ENCODE measurements around the gene MAGI2. TPM values are rescaled to one million over a fixed set of nuclear protein-coding genes. Genes with fewer than 3 reads are reported as not detected.

The MAGI2 gene
- total RNA-seq, 2 experiments from 2014 or later = 0.05 to 0.12 TPM

- Mint-ChIP-seq H3K4me3 (no peak overlapping the region), H3K27me3 (no peaks in the 10 kb centered on the region), H3K27ac (no peak overlapping the region), H3K36me3 (ENCODE audit: low read depth) (no peaks in the 10 kb centered on the region), H3K9me3 (ENCODE audit: low read depth) (no peaks in the 10 kb centered on the region), H3K4me1 (no peaks in the 10 kb centered on the region)
- ChIA-PET POLR2A (no interaction called here), CTCF (no interaction called here)
- no peak for ATAC-seq
- intact Hi-C loops (cut with DNase I, micrococcal nuclease) = no loop called here
- DNase-seq = no peak
Measured at GRCh38 chr7:79221211-79221610, 232.3 kb downstream of the MAGI2 start.

- ChIA-PET CTCF (no interaction called here), POLR2A (no interaction called here)
- ATAC-seq = no peak
- H3K27me3 Mint-ChIP-seq = no peaks in the 10 kb centered on the region
- no peak for DNase-seq
- no peaks in the 10 kb centered on the region for H3K9me3 Mint-ChIP-seq (ENCODE audit: low read depth)
- no peak overlapping the region for H3K27ac Mint-ChIP-seq
- no peaks in the 10 kb centered on the region for H3K4me1 Mint-ChIP-seq
- no peak overlapping the region for H3K4me3 Mint-ChIP-seq
- H3K36me3 Mint-ChIP-seq (ENCODE audit: low read depth) = no peaks in the 10 kb centered on the region
- intact Hi-C loops (cut with DNase I, micrococcal nuclease) = no loop called here
Measured at GRCh38 chr7:79217976-79218626, 235.4 kb downstream of the MAGI2 start.

- POLR2A ChIA-PET = no interaction called here
- no peak overlapping the region for H3K27ac Mint-ChIP-seq
- H3K36me3 Mint-ChIP-seq (ENCODE audit: low read depth) = no peaks in the 10 kb centered on the region
- intact Hi-C loops (cut with DNase I, micrococcal nuclease) = no loop called here
- no peaks in the 10 kb centered on the region for H3K4me1 Mint-ChIP-seq
- ATAC-seq = no peak
- H3K9me3 Mint-ChIP-seq (ENCODE audit: low read depth) = no peaks in the 10 kb centered on the region
- no peaks in the 10 kb centered on the region for H3K27me3 Mint-ChIP-seq
- DNase-seq = no peak
- CTCF ChIA-PET = no interaction called here
- no peak overlapping the region for H3K4me3 Mint-ChIP-seq
Measured at GRCh38 chr7:79217468-79217867, 236.0 kb downstream of the MAGI2 start.

GRCh38 chr7:79216236-79216635 is 237.2 kb downstream of the MAGI2 start:
- Mint-ChIP-seq H3K4me3 (no peak overlapping the region), H3K27me3 (no peaks in the 10 kb centered on the region), H3K4me1 (no peaks in the 10 kb centered on the region), H3K9me3 (ENCODE audit: low read depth) (no peaks in the 10 kb centered on the region), H3K27ac (no peak overlapping the region), H3K36me3 (ENCODE audit: low read depth) (no peaks in the 10 kb centered on the region)
- ChIA-PET POLR2A (no interaction called here), CTCF (no interaction called here)
- ATAC-seq (no peak), DNase-seq (no peak)
- intact Hi-C loops (cut with DNase I, micrococcal nuclease) = no loop called here

GRCh38 chr7:79212334-79212733 is 241.1 kb downstream of the MAGI2 start:
- ChIA-PET POLR2A (no interaction called here), CTCF (no interaction called here)
- H3K9me3 Mint-ChIP-seq (ENCODE audit: low read depth) = no peaks in the 10 kb centered on the region
- DNase-seq = no peak
- no peak overlapping the region for H3K4me3 Mint-ChIP-seq
- no peaks in the 10 kb centered on the region for H3K4me1 Mint-ChIP-seq
- no peak for ATAC-seq
- intact Hi-C loops (cut with DNase I, micrococcal nuclease) = no loop called here
- H3K27me3 Mint-ChIP-seq = no peaks in the 10 kb centered on the region
- H3K36me3 Mint-ChIP-seq (ENCODE audit: low read depth) = no peaks in the 10 kb centered on the region
- H3K27ac Mint-ChIP-seq = no peak overlapping the region

- POLR2A ChIA-PET = no interaction called here
- DNase-seq (no peak), ATAC-seq (no peak)
- intact Hi-C loops (cut with DNase I, micrococcal nuclease) = no loop called here
- Mint-ChIP-seq H3K4me3 (no peak overlapping the region), H3K36me3 (ENCODE audit: low read depth) (no peaks in the 10 kb centered on the region), H3K27me3 (no peaks in the 10 kb centered on the region), H3K27ac (no peak overlapping the region), H3K9me3 (ENCODE audit: low read depth) (no peaks in the 10 kb centered on the region), H3K4me1 (no peaks in the 10 kb centered on the region)
- CTCF ChIA-PET = no interaction called here
Measured at GRCh38 chr7:79211724-79212123, 241.7 kb downstream of the MAGI2 start.

GRCh38 chr7:79199961-79200360 is 253.5 kb downstream of the MAGI2 start:
- ATAC-seq (no peak), DNase-seq (no peak)
- intact Hi-C loops (cut with DNase I, micrococcal nuclease) = no loop called here
- POLR2A ChIA-PET = no interaction called here
- no peaks in the 10 kb centered on the region for H3K4me1 Mint-ChIP-seq
- H3K27me3 Mint-ChIP-seq = no peaks in the 10 kb centered on the region
- CTCF ChIA-PET = interaction anchor here (0.6 to 0.7 kb wide), 2 partner anchors 108 to 1147 kb away, joined by 3 to 4 read pairs; no protein-coding TSS in a partner anchor
- peaks cover 3% of the 10 kb centered on the region for H3K9me3 Mint-ChIP-seq (ENCODE audit: low read depth)
- no peaks in the 10 kb centered on the region for H3K36me3 Mint-ChIP-seq (ENCODE audit: low read depth)
- no peak overlapping the region for H3K4me3 Mint-ChIP-seq
- no peak overlapping the region for H3K27ac Mint-ChIP-seq

GRCh38 chr7:79199266-79199665 is 254.2 kb downstream of the MAGI2 start:
- H3K4me3 Mint-ChIP-seq = no peak overlapping the region
- intact Hi-C loops (cut with DNase I, micrococcal nuclease) = no loop called here
- no peaks in the 10 kb centered on the region for H3K27me3 Mint-ChIP-seq
- ChIA-PET POLR2A (no interaction called here), CTCF (no interaction called here)
- H3K9me3 Mint-ChIP-seq (ENCODE audit: low read depth) = no peaks in the 10 kb centered on the region
- H3K27ac Mint-ChIP-seq = no peak overlapping the region
- no peak for ATAC-seq
- H3K4me1 Mint-ChIP-seq = no peaks in the 10 kb centered on the region
- no peak for DNase-seq
- no peaks in the 10 kb centered on the region for H3K36me3 Mint-ChIP-seq (ENCODE audit: low read depth)

- CTCF ChIA-PET = no interaction called here
- DNase-seq (no peak), ATAC-seq (no peak)
- Mint-ChIP-seq H3K9me3 (ENCODE audit: low read depth) (peaks cover 4% of the 10 kb centered on the region), H3K27ac (no peak overlapping the region), H3K4me1 (no peaks in the 10 kb centered on the region), H3K36me3 (ENCODE audit: low read depth) (no peaks in the 10 kb centered on the region), H3K4me3 (no peak overlapping the region), H3K27me3 (no peaks in the 10 kb centered on the region)
- intact Hi-C loops (cut with DNase I, micrococcal nuclease) = no loop called here
- POLR2A ChIA-PET = no interaction called here
Measured at GRCh38 chr7:79185605-79186004, 267.9 kb downstream of the MAGI2 start.

GRCh38 chr7:79182283-79182682 is 271.2 kb downstream of the MAGI2 start:
- Mint-ChIP-seq H3K9me3 (ENCODE audit: low read depth) (no peaks in the 10 kb centered on the region), H3K4me1 (no peaks in the 10 kb centered on the region), H3K4me3 (no peak overlapping the region), H3K27me3 (peaks cover 2% of the 10 kb centered on the region), H3K27ac (no peak overlapping the region), H3K36me3 (ENCODE audit: low read depth) (no peaks in the 10 kb centered on the region)
- intact Hi-C loops (cut with DNase I, micrococcal nuclease) = no loop called here
- ChIA-PET CTCF (no interaction called here), POLR2A (no interaction called here)
- ATAC-seq (no peak), DNase-seq (no peak)

- no peak overlapping the region for H3K4me3 Mint-ChIP-seq
- intact Hi-C loops (cut with DNase I, micrococcal nuclease) = no loop called here
- CTCF ChIA-PET = no interaction called here
- no peak overlapping the region for H3K27ac Mint-ChIP-seq
- no peak for ATAC-seq
- no peak for DNase-seq
- no peaks in the 10 kb centered on the region for H3K9me3 Mint-ChIP-seq (ENCODE audit: low read depth)
- no peaks in the 10 kb centered on the region for H3K36me3 Mint-ChIP-seq (ENCODE audit: low read depth)
- POLR2A ChIA-PET = no interaction called here
- H3K4me1 Mint-ChIP-seq = no peaks in the 10 kb centered on the region
- H3K27me3 Mint-ChIP-seq = peaks cover 2% of the 10 kb centered on the region
Measured at GRCh38 chr7:79180533-79180932, 272.9 kb downstream of the MAGI2 start.

GRCh38 chr7:79176859-79177477 is 276.5 kb downstream of the MAGI2 start:
- Mint-ChIP-seq H3K36me3 (ENCODE audit: low read depth) (no peaks in the 10 kb centered on the region), H3K4me3 (no peak overlapping the region), H3K4me1 (no peaks in the 10 kb centered on the region), H3K9me3 (ENCODE audit: low read depth) (no peaks in the 10 kb centered on the region), H3K27me3 (peaks cover 2% of the 10 kb centered on the region), H3K27ac (no peak overlapping the region)
- ChIA-PET POLR2A (no interaction called here), CTCF (interaction anchor here (1.0 to 1.3 kb wide), 3 partner anchors 18 to 1156 kb away, joined by 3 read pairs; no protein-coding TSS in a partner anchor)
- intact Hi-C loops (cut with DNase I, micrococcal nuclease) = loop anchor here in 1 of 2 experiments (5.0 to 10.0 kb wide), 2 partner anchors 665 to 1522 kb away; no protein-coding TSS in a partner anchor
- ATAC-seq (no peak), DNase-seq (no peak)

Measured in activated CD4-positive, alpha-beta T cell treated with anti-CD3 and anti-CD28 coated beads for 36 hours (primary cell).